ENCODE measurements around the gene NDEL1.

DNA sequence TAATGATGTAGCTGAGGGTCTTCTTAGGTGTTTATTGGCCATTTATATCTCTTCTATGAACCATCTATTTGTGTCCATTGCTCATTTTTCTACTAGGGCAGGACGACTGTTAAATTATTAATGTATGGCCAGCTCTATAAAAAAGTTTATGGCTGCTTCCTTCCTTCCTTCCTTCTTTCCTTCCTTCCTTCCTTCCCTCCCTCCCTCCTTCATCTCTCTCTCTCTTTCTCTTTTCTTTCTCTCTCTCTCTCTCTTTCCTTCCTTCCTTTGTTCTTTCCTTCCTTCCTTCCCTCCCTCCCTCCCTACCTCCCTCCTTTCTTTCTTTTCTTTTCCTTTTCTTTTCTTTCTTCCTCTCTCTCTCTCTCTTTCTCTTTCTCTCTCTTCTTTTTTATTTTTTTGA is 17.2 kb upstream of the NDEL1 start:
- TF ChIP-seq ZNF274 (IDR thresholded peaks at IDR 0.05; ENCODE audit: low read length) (no peak), ZNF274 (tag by site-specific recombination; IDR thresholded peaks at IDR 0.05; ENCODE audit: borderline replicate concordance) (no peak), ZSCAN30 (tag by site-specific recombination; IDR thresholded peaks at IDR 0.05) (no peak), ZNF398 (tag by site-specific recombination; IDR thresholded peaks at IDR 0.05) (no peak)

Measured in HEK293 (cell line).